Measurements from ENCODE around the gene SORBS1. TPM values are rescaled to one million over a fixed set of nuclear protein-coding genes. Genes with fewer than 3 reads are reported as not detected.

The SORBS1 gene
- total RNA-seq, 2 donors from 2014 or later = 16.7 to 17.9 TPM

DNA sequence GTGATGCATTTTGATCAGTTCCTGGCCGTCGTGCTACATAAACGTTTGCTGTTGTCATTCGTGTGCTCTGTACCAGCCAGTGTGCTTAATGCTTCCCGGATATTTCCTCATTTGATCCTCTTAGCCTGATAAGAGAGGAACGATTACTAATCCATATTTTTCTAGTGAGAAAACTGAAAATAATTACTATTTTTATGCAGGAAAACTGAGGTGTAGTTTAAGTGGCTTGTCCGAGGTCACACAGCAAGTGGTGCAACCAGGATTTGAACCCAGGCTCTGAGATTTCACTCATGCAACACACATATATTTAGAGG, 650 bp upstream of the SORBS1 start:
- no peaks in the 10 kb centered on the region for H3K36me3 Mint-ChIP-seq (ENCODE audit: low read depth)

DNA sequence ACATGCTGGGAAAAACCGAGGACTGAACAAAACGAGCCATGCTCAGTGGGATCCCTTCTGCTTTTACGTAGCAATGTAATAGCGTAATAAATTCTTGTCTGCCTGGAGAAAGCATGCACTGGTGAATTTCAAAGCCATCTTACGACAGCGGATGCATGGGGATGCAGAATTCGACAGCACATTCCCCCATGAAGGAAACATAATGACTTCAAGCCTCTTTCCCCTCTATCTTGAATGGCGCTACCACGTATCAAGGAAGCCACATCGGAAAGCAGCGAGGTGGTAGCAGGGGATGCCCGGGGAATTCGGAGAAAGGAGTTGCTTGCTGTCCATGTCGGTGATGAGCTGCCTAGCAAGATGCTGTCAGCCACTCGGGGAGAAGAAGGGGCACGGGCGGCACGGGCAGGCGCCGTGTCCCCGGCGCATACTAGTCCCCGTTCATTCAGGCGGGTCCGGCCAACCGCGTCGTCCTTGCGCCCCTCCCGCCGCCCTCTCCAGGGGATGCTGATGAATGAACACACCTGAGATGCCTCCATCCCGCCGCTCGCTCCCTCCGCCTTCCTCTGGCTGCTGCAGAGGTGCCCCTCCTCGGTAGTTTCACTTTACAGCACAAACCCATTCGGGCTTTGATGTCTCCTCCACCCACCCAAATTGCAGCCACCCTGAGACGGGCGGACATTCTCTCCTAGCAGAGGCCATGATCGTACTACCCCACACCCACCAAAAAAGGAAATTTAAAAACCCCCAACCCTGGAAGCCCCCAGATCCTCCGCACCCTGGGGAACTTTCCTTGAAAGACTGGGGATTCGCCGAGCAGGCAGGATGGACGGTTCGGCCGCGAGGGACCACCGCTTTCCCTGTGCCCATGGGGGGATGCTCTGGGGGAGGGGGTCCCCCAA, 644 bp downstream of the SORBS1 start:
- WGBS, 2 experiments (ENCODE audit: insufficient coverage in 1 of 2, insufficient read length in 1 of 2) = 0 to 1% methylated on average over 20 to 48 of the region's 48 CpGs
- no peak overlapping the region for H3K27ac ChIP-seq (ENCODE audit: low read depth, low read length)

More for the DNA sequence above, 650 bp upstream of the SORBS1 start:
- H3K4me1 Mint-ChIP-seq = peaks cover 35% of the 10 kb centered on the region
- H3K27ac ChIP-seq (ENCODE audit: low read depth, low read length) = no peak overlapping the region
- no peaks in the 10 kb centered on the region for H3K9me3 Mint-ChIP-seq
- peaks cover 12% of the 10 kb centered on the region for H3K27me3 ChIP-seq (ENCODE audit: control insufficient read depth, insufficient read depth, low read length, poor library complexity, severe bottlenecking)
- TF ChIP-seq, protein P1, sequence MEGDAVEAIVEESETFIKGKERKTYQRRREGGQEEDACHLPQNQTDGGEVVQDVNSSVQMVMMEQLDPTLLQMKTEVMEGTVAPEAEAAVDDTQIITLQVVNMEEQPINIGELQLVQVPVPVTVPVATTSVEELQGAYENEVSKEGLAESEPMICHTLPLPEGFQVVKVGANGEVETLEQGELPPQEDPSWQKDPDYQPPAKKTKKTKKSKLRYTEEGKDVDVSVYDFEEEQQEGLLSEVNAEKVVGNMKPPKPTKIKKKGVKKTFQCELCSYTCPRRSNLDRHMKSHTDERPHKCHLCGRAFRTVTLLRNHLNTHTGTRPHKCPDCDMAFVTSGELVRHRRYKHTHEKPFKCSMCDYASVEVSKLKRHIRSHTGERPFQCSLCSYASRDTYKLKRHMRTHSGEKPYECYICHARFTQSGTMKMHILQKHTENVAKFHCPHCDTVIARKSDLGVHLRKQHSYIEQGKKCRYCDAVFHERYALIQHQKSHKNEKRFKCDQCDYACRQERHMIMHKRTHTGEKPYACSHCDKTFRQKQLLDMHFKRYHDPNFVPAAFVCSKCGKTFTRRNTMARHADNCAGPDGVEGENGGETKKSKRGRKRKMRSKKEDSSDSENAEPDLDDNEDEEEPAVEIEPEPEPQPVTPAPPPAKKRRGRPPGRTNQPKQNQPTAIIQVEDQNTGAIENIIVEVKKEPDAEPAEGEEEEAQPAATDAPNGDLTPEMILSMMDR (conservative IDR thresholded peaks at IDR 0.05) = no peak
- DNase-seq = no peak
- H3K36me3 ChIP-seq (ENCODE audit: control insufficient read depth, insufficient read depth, low read length) = no peaks in the 10 kb centered on the region
- H3K9ac ChIP-seq (ENCODE audit: extremely low read depth, low read length, poor library complexity, severe bottlenecking) = no peak overlapping the region
- H3K4me3 Mint-ChIP-seq = peak overlapping the region; percentile 91
- no peaks in the 10 kb centered on the region for H3K9me3 ChIP-seq (ENCODE audit: control insufficient read depth, low read length)
- no peak overlapping the region for H3K27ac Mint-ChIP-seq
- H3K4me3 ChIP-seq (ENCODE audit: low read length) = peak overlapping the region; percentile 78
- H3K27me3 Mint-ChIP-seq (ENCODE audit: insufficient read depth) = peaks cover 10% of the 10 kb centered on the region
- peaks cover 6% of the 10 kb centered on the region for H3K4me1 ChIP-seq (ENCODE audit: control insufficient read depth, insufficient read depth, low read length)
- 69 to 79% methylated on average over 5 to 7 of the region's 7 CpGs for WGBS, 2 experiments (ENCODE audit: insufficient coverage in 1 of 2, insufficient read length in 1 of 2)

DNA sequence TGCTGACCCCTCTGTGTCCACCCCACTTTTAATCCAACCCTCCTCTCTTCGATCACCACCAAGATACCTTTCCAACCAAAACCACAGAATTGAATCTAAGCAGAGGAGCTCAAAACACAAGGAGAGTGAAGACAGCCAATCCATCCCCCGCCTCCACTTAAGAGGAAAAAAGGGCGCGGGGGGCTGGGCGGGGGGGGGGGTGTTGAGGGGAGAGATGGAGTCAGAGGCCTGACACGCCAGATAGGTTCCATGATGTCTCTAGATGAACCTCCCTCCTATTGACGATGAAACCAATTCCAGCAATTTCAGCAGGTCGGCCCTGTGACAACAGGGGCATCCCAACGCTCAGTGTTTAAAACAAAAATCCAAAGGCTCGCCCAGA, 1.3 kb downstream of the SORBS1 start:
- Histone ChIP-seq H3K27me3 (ENCODE audit: control insufficient read depth, insufficient read depth, low read length, poor library complexity, severe bottlenecking) (peaks cover 12% of the 10 kb centered on the region), H3K4me1 (ENCODE audit: control insufficient read depth, insufficient read depth, low read length) (peaks cover 6% of the 10 kb centered on the region), H3K9ac (ENCODE audit: extremely low read depth, low read length, poor library complexity, severe bottlenecking) (no peak overlapping the region), H3K4me3 (ENCODE audit: low read length) (peak overlapping the region; percentile 89), H3K36me3 (ENCODE audit: control insufficient read depth, insufficient read depth, low read length) (no peaks in the 10 kb centered on the region), H3K27ac (ENCODE audit: low read depth, low read length) (no peak overlapping the region), H3K9me3 (ENCODE audit: control insufficient read depth, low read length) (no peaks in the 10 kb centered on the region)
- Mint-ChIP-seq H3K36me3 (ENCODE audit: low read depth) (no peaks in the 10 kb centered on the region), H3K4me1 (peaks cover 46% of the 10 kb centered on the region), H3K4me3 (peak overlapping the region; percentile 91), H3K27me3 (ENCODE audit: insufficient read depth) (peaks cover 10% of the 10 kb centered on the region), H3K9me3 (no peaks in the 10 kb centered on the region), H3K27ac (peak overlapping the region; percentile 94)
- WGBS, 2 experiments (ENCODE audit: insufficient coverage in 1 of 2, insufficient read length in 1 of 2) = 10 to 22% methylated on average over 5 to 6 of the region's 10 CpGs
- DNase-seq = no peak
- TF ChIP-seq, protein P1 (conservative IDR thresholded peaks at IDR 0.05) = no peak

More for the DNA sequence above, 644 bp downstream of the SORBS1 start:
- H3K4me3 ChIP-seq (ENCODE audit: low read length) = peak overlapping the region; percentile 89
- Mint-ChIP-seq H3K27me3 (ENCODE audit: insufficient read depth) (peaks cover 10% of the 10 kb centered on the region), H3K27ac (peak overlapping the region; percentile 94), H3K4me1 (peaks cover 43% of the 10 kb centered on the region), H3K9me3 (no peaks in the 10 kb centered on the region), H3K4me3 (peak overlapping the region; percentile 91), H3K36me3 (ENCODE audit: low read depth) (no peaks in the 10 kb centered on the region)
- TF ChIP-seq, protein P1 (conservative IDR thresholded peaks at IDR 0.05) = no peak
- peaks cover 12% of the 10 kb centered on the region for H3K27me3 ChIP-seq (ENCODE audit: control insufficient read depth, insufficient read depth, low read length, poor library complexity, severe bottlenecking)
- peak; percentile 88 for DNase-seq
- peak overlapping the region; percentile 52 for H3K9ac ChIP-seq (ENCODE audit: extremely low read depth, low read length, poor library complexity, severe bottlenecking)
- no peaks in the 10 kb centered on the region for H3K9me3 ChIP-seq (ENCODE audit: control insufficient read depth, low read length)
- no peaks in the 10 kb centered on the region for H3K36me3 ChIP-seq (ENCODE audit: control insufficient read depth, insufficient read depth, low read length)
- H3K4me1 ChIP-seq (ENCODE audit: control insufficient read depth, insufficient read depth, low read length) = peaks cover 6% of the 10 kb centered on the region

All from endodermal cell (in vitro differentiated cells).